LNCAP (cell line): Measurements from ENCODE around the gene DNAH2.

ENCODE experiments used
- CTCF ChIP-seq: fragments of 450-650 bp; IDR thresholded peaks from 2 replicates; pipeline ENCODE4 v1.5.1; 2017; ENCODE audit warnings: mild to moderate bottlenecking

DNAH2 gene

GRCh38 chr17:7854078-7854777, 136.7 kb downstream of the DNAH2 start:
- TF ChIP-seq CTCF: no peak

- TF ChIP-seq CTCF: no peak
Observed at GRCh38 chr17:7854851-7855659, 137.5 kb downstream of the DNAH2 start, which contains the start of gene TMEM88. TMEM88 (plus strand) TSS chr17:7855066; CDS start chr17:7855075, 9 bp downstream.

GRCh38 chr17:7855660-7856010, 138.1 kb downstream of the DNAH2 start:
- TF ChIP-seq CTCF: no peak

- TF ChIP-seq CTCF: no peak
Observed at GRCh38 chr17:7856011-7856810, 138.7 kb downstream of the DNAH2 start.

GRCh38 chr17:7856811-7857712, 139.5 kb downstream of the DNAH2 start, which contains the start of gene NAA38:
NAA38 (minus strand) TSS chr17:7857559; CDS start chr17:7857463, 96 bp downstream.
- peak; percentile 44; the same call in 1 of the 2 replicates for TF ChIP-seq CTCF

GRCh38 chr17:7857713-7858521, 140.4 kb downstream of the DNAH2 start, which contains the start of gene CYB5D1:
CYB5D1 (plus strand) TSS chr17:7858003; CDS start chr17:7858135, 132 bp downstream.
- TF ChIP-seq CTCF: no peak
